GM18511 (cell line): ENCODE data around the gene C11orf21.

Experiments used
- ATAC-seq: cut with Tn5 transposase; IDR thresholded peaks from one replicate; pipeline ENCODE4 v1.9.1; 2021; ENCODE audit warnings: mild to moderate bottlenecking, moderate library complexity; ENCODE audit not compliant: unreplicated experiment

The C11orf21 gene

GRCh38 chr11:2309251-2310072 is 7.7 kb upstream of the C11orf21 start:
- ATAC-seq, result no peak

GRCh38 chr11:2308713-2309112 is 7.0 kb upstream of the C11orf21 start:
- no peak for ATAC-seq

GRCh38 chr11:2307501-2308331 is 6.0 kb upstream of the C11orf21 start:
- ATAC-seq, result no peak

GRCh38 chr11:2306877-2307500 is 5.3 kb upstream of the C11orf21 start:
- no peak for ATAC-seq

GRCh38 chr11:2306452-2306823 is 4.7 kb upstream of the C11orf21 start:
- no peak for ATAC-seq

- no peak for ATAC-seq
These were observed 4.2 kb upstream of the C11orf21 start for GRCh38 chr11:2305788-2306451.

GRCh38 chr11:2305140-2305778 is 3.5 kb upstream of the C11orf21 start:
- ATAC-seq, result no peak

GRCh38 chr11:2304506-2305139 is 2.9 kb upstream of the C11orf21 start:
- no peak for ATAC-seq

- no peak for ATAC-seq
These were observed 2.1 kb upstream of the C11orf21 start for GRCh38 chr11:2303627-2304505.

- ATAC-seq, result no peak
These were observed 1.3 kb upstream of the C11orf21 start for GRCh38 chr11:2302896-2303626.

- no peak for ATAC-seq
These were observed 683 bp upstream of the C11orf21 start for GRCh38 chr11:2302306-2302895.

- ATAC-seq, result no peak
These were observed 635 bp downstream of the C11orf21 start for GRCh38 chr11:2300936-2301630.

- no peak for ATAC-seq
These were observed 1.3 kb downstream of the C11orf21 start for GRCh38 chr11:2300290-2300935.

GRCh38 chr11:2299773-2300172 is 1.9 kb downstream of the C11orf21 start:
- ATAC-seq, result no peak

GRCh38 chr11:2298795-2299761 is 2.6 kb downstream of the C11orf21 start:
- no peak for ATAC-seq
